GM13976 (cell line): ENCODE measurements around the gene LYPD3.
"Not testable (repeated sequence)": the region's sequence is repeated elsewhere in the genome, so short reads cannot be mapped to it uniquely, and the experiment has no call there.

Experiments
- DNase-seq: peaks from one replicate; pipeline ENCODE4 v3.0.0; 2012; ENCODE audit warnings: low spot score
- in situ Hi-C: fragments of 300-500 bp; cut with MboI; formaldehyde crosslinking; loops from one replicate; pipeline ENCODE4 v1.12.0; 2022; ENCODE audit warnings: low sequenced_read_pairs, mixed read lengths, inconsistent platforms; ENCODE audit not compliant: unreplicated experiment
- TF ChIP-seq, protein P1 (sequence below): IDR thresholded peaks from 2 replicates; pipeline ENCODE4 v1.5.1; 2012; ENCODE audit warnings: borderline replicate concordance, mild to moderate bottlenecking; ENCODE audit not compliant: insufficient read depth; ENCODE audit errors: extremely low read depth, missing control alignments, control extremely low read depth

Gene LYPD3

DNA sequence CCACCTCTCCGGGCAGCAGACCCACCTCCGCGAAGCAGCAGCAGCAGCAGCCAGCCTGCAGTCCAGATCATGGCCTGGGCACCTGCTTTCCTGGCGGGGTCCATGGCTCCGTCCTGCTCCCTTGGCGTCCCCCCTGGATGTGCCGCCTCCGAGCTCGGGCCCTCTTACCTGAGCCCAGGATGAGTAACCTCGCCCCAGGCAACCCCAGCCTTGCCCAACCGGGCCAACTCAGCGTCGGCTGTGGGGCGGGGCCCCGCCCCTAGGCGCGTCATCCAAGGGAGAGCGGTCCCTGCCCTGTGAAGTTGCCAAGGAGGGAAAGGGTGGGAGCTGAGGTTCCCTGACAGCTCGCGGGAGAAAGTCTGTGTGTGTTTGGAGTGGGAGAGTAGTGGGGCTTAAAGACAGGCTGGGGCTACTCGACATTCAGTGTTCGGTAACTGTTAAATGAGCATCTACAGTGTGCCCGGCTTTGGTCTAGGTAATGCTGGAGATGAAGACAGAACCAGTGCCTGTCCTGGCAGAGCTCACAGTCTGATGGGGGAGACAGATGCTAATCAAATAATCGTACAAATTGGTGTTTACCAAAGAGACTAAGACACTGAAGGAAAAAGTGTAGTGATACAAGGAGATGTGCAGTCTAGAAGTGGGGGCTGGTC is at the start of gene LYPD3:
TSS of gene LYPD3 (minus strand) at position 141 of the 653 bp plus-strand sequence. CDS start at position 104, 37 bp downstream.
- in situ Hi-C loops, result no loop called here

DNA sequence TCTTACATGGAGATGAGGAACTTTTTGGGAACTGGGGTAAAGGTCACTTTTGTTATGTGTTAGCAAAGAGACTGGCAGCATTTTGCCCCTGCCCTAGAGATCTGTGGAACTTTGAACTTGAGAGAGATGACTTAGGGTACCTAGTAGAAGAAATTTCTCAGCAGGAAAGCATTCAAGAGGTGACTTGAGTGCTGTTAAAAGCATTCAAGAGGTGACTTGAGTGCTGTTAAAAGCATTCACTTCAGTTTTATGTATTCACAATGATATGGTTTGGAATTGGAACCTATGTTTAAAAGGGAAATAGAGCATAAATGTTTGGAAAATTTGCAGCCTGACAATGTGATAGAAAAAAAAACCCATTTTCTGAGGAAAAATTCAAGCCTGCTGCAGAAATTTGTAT is 47.0 kb upstream of the LYPD3 start:
- DNase-seq, in situ Hi-C loops: not testable (repeated sequence)

More for the DNA sequence above, at the start of gene LYPD3:
- DNase-seq, result no peak
- TF ChIP-seq, protein P1, sequence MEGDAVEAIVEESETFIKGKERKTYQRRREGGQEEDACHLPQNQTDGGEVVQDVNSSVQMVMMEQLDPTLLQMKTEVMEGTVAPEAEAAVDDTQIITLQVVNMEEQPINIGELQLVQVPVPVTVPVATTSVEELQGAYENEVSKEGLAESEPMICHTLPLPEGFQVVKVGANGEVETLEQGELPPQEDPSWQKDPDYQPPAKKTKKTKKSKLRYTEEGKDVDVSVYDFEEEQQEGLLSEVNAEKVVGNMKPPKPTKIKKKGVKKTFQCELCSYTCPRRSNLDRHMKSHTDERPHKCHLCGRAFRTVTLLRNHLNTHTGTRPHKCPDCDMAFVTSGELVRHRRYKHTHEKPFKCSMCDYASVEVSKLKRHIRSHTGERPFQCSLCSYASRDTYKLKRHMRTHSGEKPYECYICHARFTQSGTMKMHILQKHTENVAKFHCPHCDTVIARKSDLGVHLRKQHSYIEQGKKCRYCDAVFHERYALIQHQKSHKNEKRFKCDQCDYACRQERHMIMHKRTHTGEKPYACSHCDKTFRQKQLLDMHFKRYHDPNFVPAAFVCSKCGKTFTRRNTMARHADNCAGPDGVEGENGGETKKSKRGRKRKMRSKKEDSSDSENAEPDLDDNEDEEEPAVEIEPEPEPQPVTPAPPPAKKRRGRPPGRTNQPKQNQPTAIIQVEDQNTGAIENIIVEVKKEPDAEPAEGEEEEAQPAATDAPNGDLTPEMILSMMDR, result no peak

DNA sequence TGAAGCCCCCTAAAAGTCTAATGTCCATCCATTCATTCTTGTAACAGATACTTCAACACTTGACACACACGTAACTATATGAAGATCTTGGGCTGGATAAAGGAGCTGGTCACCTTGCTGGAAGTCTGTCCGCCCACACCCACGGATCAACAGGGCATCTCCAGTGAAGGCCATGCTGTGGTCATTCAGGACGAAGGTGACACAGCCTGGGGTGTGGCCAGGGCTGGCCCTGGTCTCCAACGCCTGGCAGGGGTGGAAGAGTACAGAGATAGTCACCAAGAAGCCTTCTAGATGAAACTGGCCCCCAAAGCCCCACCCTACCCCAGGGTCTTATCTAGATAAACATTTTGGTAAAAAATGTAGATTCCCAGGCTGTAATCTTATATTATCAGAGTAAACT is 45.9 kb upstream of the LYPD3 start:
- TF ChIP-seq, protein P1, result no peak
- in situ Hi-C loops, result no loop called here
- DNase-seq, result no peak

DNA sequence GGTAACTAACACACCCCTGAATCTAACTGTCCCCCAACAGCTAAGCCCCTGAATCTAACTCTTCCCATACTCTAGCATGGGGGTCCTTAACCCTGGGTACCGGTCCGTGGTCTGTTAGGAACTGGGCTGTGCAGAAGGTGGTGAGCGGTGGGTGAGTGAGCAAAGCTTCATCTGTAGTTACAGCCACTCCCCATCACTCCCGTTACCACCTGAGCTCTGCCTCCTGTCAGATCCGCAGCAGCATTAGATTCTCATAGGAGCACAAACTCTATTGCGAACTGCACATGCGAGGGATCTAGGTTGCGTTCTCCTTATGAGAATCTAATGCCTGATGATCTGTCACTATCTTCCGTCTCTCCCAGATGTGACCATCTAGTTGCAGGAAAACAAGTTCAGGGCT is 45.3 kb upstream of the LYPD3 start:
- no peak for DNase-seq
- TF ChIP-seq, protein P1, result no peak
- in situ Hi-C loops, result no loop called here

DNA sequence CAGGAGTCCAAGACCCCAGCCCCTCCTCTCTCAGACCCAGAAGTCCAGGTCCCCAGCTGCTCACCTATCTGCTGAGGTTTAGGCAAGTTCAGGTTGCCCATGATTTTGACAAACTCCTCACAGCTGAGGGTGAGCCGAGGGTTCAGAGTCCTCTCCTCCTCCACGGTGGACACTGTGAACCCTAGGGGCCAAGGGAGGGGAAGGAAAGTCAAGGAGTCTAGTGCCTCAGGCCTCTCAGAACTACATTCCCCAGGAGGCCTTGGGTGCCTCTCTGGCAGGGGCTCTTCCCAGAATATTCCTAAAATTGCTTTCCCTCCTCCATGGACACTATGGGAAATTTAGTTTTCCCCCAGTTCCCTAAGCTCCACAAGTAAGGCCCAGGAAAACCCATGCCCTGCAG is 42.5 kb upstream of the LYPD3 start:
- in situ Hi-C loops, result no loop called here
- DNase-seq, result no peak
- TF ChIP-seq, protein P1, result no peak

DNA sequence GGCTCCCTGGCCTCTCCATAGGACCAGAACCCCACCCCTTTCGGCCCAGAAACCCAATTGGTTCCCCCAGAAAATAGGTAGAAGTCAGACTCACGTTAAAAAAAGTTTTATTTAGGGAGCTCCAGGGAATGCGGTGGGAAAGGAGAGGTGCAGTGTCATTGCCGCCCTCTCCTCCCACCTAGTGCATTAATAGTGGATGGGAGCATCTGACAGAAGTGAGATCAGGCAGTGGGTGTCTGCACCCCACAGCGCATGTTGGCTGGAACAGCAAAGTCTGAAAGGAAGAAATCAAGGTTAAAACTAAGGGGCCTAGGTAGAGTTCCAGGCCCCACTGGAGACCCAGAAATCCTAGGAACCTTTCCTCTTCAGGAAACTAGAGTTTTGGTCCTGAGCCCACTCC is 41.2 kb upstream of the LYPD3 start:
- TF ChIP-seq, protein P1, result no peak
- in situ Hi-C loops, result no loop called here
- DNase-seq, result no peak

DNA sequence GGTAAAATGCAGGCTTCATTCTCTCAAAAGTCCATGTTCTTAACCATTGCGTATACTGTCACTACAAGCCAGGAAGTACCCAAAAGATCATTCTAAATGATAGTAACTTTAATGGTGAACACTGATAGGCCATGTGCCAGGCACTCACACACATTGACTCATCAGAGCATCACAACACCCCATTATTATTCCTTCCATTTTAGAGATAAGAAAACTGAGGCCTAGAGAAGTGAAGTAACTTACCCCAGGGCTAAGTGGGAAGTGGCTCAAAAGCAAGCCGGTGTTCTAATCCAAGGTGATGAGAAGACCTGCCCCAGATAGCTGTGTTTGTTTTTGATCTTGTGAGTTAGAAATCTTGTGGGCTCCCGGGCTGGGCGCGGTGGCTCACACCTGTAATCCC is 40.5 kb upstream of the LYPD3 start:
- no peak for DNase-seq
- in situ Hi-C loops, result no loop called here
- TF ChIP-seq, protein P1, result no peak
